ENCODE results near the gene TMEM53. TPM values are rescaled to one million over a fixed set of nuclear protein-coding genes. Genes with fewer than 3 reads are reported as not detected.

The TMEM53 gene
- total RNA-seq, 2 donors from 2014 or later: 26.4 to 29.6 TPM

DNA sequence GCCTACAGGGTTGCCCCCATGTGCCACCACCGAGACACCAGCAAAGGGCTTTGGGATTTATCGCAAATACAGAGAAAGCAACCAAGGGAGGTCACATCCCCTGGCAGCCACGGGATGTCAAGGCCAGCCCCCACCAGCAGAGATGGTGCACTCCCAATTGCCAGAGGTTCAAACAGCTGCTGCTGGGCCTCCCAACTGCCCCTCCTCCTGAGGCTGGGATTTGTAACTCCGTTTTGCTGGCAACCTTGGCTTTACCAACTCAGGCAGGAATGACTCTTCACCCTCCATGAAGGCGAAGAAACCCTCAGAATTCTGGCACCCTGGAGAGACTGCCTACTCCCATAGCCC, 11.6 kb downstream of the TMEM53 start:
- H3K27ac ChIP-seq: no peak overlapping the region
- H3K4me3 ChIP-seq: no peak overlapping the region
- no peak for DNase-seq
- H3K4me1 ChIP-seq: no peaks in the 10 kb centered on the region
- intact Hi-C loops (cut with DNase I): no loop called here
- no peaks in the 10 kb centered on the region for H3K9me3 ChIP-seq
- H3K9ac ChIP-seq (ENCODE audit: low read depth in 2 of 2, low read length in 2 of 2): no peak overlapping the region
- H3K36me3 ChIP-seq: no peaks in the 10 kb centered on the region
- no peaks in the 10 kb centered on the region for H3K27me3 ChIP-seq
- TF ChIP-seq, protein P1, sequence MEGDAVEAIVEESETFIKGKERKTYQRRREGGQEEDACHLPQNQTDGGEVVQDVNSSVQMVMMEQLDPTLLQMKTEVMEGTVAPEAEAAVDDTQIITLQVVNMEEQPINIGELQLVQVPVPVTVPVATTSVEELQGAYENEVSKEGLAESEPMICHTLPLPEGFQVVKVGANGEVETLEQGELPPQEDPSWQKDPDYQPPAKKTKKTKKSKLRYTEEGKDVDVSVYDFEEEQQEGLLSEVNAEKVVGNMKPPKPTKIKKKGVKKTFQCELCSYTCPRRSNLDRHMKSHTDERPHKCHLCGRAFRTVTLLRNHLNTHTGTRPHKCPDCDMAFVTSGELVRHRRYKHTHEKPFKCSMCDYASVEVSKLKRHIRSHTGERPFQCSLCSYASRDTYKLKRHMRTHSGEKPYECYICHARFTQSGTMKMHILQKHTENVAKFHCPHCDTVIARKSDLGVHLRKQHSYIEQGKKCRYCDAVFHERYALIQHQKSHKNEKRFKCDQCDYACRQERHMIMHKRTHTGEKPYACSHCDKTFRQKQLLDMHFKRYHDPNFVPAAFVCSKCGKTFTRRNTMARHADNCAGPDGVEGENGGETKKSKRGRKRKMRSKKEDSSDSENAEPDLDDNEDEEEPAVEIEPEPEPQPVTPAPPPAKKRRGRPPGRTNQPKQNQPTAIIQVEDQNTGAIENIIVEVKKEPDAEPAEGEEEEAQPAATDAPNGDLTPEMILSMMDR (IDR thresholded peaks at IDR 0.05): no peak

DNA sequence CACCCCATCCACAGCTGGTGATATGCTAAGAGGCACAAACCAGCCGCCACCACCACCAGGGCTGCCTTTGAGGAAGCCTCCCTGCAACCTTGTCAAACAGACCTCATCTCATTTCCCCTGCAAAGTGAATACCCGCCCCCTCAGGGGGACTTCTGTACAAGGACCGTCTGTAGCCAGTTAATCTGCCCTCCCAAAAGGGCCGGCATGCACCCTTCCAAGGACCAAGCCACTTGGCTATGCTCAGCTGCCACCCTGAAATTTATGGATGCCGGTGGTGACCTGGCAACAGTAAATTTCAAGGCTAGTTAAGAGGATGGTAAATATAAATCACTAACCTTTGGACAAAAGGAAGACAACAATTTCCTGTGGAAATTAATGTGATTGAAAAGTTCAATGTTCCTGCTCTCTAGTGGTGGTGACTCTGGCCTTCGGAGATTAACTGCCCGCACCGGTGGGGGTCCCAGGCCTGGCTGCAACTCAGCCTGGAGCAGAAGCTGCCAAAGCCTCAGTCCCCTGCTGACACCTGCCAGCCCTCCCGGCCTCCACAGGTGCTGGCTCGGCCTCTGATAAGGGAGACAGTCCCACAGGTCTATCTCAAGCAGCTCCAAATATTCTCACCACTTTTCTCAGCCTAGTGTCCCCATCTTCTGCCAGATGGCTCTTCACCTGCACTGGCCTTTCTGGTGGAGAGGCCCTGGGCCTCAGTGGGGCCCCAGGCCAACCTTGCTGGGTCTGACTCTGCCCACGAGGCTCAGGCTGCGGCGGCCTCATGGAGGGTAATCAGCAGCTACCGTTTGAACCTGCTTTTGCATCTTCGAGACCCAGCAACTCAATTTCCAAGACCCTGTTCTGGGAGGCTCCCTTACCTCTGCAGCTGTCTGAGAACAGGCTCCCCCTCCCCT, 12.2 kb downstream of the TMEM53 start:
- H3K9ac ChIP-seq (ENCODE audit: low read depth in 2 of 2, low read length in 2 of 2): no peak overlapping the region
- no peak overlapping the region for H3K4me3 ChIP-seq
- no peaks in the 10 kb centered on the region for H3K36me3 ChIP-seq
- no peaks in the 10 kb centered on the region for H3K4me1 ChIP-seq
- H3K27me3 ChIP-seq: no peaks in the 10 kb centered on the region
- no peak overlapping the region for H3K27ac ChIP-seq
- intact Hi-C loops (cut with DNase I): no loop called here
- no peak for DNase-seq
- TF ChIP-seq, protein P1 (IDR thresholded peaks at IDR 0.05): no peak
- H3K9me3 ChIP-seq: no peaks in the 10 kb centered on the region

DNA sequence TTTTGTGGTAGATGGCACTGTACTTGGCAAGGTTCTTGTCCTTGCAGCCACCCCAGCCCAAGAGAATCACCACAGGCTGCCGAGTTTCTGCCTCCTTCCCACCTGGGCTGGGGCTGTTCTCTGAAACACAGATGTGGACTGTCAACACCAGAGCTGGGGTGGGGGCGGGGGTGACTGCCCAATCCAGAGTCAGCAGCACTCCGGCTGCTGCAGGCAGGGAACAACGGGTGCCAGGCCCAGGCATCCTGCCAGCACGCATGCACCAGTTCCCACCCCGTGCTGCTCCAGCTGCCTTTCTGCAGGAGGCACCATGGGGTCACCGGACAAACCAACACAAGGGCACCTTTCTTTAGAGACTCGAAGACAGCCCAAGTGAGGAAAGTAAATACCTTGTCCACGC, 14.1 kb downstream of the TMEM53 start:
- Histone ChIP-seq H3K4me3 (no peak overlapping the region), H3K9ac (ENCODE audit: low read depth in 2 of 2, low read length in 2 of 2) (no peak overlapping the region), H3K36me3 (no peaks in the 10 kb centered on the region), H3K9me3 (no peaks in the 10 kb centered on the region), H3K27ac (no peak overlapping the region), H3K27me3 (no peaks in the 10 kb centered on the region), H3K4me1 (no peaks in the 10 kb centered on the region)
- DNase-seq: peak; percentile 61
- TF ChIP-seq, protein P1 (IDR thresholded peaks at IDR 0.05): no peak
- intact Hi-C loops (cut with DNase I): no loop called here

DNA sequence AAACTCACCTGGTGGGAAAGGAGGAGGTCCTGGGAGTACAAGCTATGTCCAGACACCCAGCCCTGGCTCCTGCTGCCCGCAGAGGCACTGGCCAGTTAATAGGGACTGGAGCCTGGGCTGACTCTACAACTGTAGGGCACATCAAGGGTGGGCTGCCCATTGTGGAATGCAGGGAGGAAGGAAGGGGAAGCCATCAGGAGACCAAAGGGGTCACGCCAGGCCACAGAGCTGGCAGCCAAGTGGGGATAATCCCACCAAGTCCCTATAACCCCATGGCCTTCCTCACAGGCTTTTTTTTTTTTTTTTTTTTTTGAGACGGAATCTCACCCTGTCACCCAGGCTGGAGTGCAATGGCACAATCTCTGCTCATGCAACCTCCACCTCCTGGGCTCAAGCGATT, 14.7 kb downstream of the TMEM53 start:
- Histone ChIP-seq H3K9ac (ENCODE audit: low read depth in 2 of 2, low read length in 2 of 2) (no peak overlapping the region), H3K9me3 (no peaks in the 10 kb centered on the region), H3K4me3 (no peak overlapping the region), H3K27ac (no peak overlapping the region), H3K4me1 (no peaks in the 10 kb centered on the region), H3K36me3 (no peaks in the 10 kb centered on the region), H3K27me3 (no peaks in the 10 kb centered on the region)
- intact Hi-C loops (cut with DNase I): no loop called here
- DNase-seq: no peak
- TF ChIP-seq, protein P1 (IDR thresholded peaks at IDR 0.05): no peak

DNA sequence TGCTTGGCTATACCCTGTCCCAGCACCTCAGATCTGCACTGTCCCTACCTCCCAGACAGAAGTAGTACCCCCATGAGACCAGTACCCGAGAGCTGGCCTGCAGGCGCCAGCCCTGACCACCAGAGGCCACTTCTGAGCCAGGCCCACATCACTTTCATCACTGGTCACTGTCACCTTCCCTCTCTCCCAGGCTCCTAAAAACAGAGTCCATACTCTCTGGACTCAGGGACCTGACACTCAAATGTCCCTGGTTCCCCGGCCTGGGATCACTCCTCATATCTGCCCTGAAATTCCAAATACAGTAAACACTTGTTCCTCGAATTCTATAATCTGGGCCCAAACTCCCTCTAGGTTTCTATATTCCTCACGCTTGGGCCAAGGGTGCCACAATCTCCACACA, 18.7 kb downstream of the TMEM53 start:
- H3K4me3 ChIP-seq: no peak overlapping the region
- no peak overlapping the region for H3K27ac ChIP-seq
- TF ChIP-seq, protein P1 (IDR thresholded peaks at IDR 0.05): peak; percentile 39
- no peaks in the 10 kb centered on the region for H3K27me3 ChIP-seq
- intact Hi-C loops (cut with DNase I): no loop called here
- H3K4me1 ChIP-seq: no peaks in the 10 kb centered on the region
- H3K36me3 ChIP-seq: no peaks in the 10 kb centered on the region
- no peaks in the 10 kb centered on the region for H3K9me3 ChIP-seq
- no peak overlapping the region for H3K9ac ChIP-seq (ENCODE audit: low read depth in 2 of 2, low read length in 2 of 2)
- no peak for DNase-seq
